H1 (cell line): ENCODE data around the gene COL20A1.

Experiments used
- CHD2 ChIP-seq: IDR thresholded peaks from 2 replicates; pipeline ENCODE4 v1.6.1; 2012; ENCODE audit warnings: low read length, improper control_type of control experiment
- CTCF ChIP-seq, 3 experiments: IDR thresholded peaks; 1 replicate in 2 of 3; 2 replicates in 1 of 3; pipeline versions ENCODE4 v1.5.1 to v1.6.1; 2011; ENCODE audit warnings: low read length in 3 of 3, mild to moderate bottlenecking in 3 of 3, inconsistent platforms in 2 of 3, low read depth in 1 of 3, moderate library complexity in 1 of 3; ENCODE audit not compliant: insufficient read depth in 1 of 3; ENCODE audit errors: control extremely low read depth in 1 of 3
- EZH2 ChIP-seq: fragments of 200-600 bp; sonication (generic); IDR thresholded peaks from 2 replicates; pipeline ENCODE4 v1.7.1; 2012; ENCODE audit warnings: low read depth, mild to moderate bottlenecking, moderate library complexity, low read length, inconsistent platforms; ENCODE audit not compliant: severe bottlenecking
- JUND ChIP-seq: IDR thresholded peaks from 2 replicates; pipeline ENCODE4 v1.6.1; 2011; ENCODE audit warnings: mild to moderate bottlenecking, improper control_type of control experiment, low read length
- POLR2A ChIP-seq, 2 experiments: IDR thresholded peaks; 1 replicate in 1 of 2; 2 replicates in 1 of 2; pipeline ENCODE4 v1.6.1; 2011; ENCODE audit warnings: low read depth in 2 of 2, low read length in 2 of 2, mild to moderate bottlenecking in 2 of 2; ENCODE audit errors: control extremely low read depth in 1 of 2

- TF ChIP-seq CTCF (IDR thresholded peaks at IDR 0.05; ENCODE audit: control extremely low read depth in 1 of 3, insufficient read depth in 1 of 3, low read depth in 1 of 3, low read length in 3 of 3): no peak
- no peak for TF ChIP-seq POLR2A (IDR thresholded peaks at IDR 0.05; ENCODE audit: control extremely low read depth in 1 of 2, low read depth in 2 of 2, low read length in 2 of 2)
- no peak for TF ChIP-seq EZH2
- TF ChIP-seq JUND: no peak
- no peak for TF ChIP-seq CHD2
These were observed 2.4 kb downstream of the COL20A1 start for GRCh38 chr20:63295422-63295821.
